Measurements from ENCODE around the gene SMIM10L1.

The SMIM10L1 gene

DNA sequence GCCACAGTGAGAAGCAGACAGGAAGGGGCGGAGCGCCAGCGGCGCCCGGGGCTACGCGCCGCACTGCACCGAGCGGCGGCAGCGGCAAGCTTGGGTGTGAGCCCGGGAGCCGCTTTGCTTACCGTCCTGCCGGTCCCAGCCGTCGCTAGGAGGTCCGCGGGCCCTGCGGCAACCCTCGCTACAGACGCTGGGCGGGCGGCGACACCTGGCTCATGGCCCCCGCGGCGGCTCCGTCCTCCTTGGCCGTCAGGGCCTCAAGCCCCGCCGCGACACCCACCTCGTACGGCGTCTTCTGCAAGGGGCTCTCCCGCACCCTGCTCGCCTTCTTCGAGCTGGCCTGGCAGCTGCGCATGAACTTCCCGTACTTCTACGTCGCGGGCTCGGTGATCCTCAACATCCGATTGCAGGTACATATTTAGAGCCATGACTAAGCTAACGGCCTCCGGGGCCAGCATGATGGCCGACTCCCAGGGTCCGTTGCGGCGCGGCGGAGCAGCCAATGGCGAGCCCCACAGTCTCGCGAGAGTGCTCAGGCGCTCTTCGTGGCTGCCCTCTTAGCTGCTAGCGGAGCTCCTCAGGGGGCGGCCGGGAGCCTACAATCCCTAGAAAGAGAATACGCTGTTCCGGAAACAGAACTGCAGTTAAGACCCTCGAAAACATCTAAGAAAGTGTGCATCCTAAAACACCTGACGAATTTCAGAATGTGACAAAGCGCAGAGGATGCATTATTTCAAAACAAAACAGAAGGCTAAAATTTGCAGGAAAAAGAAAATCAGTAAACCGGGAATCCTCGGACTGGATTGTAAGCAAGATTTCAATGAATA lies at the start of gene SMIM10L1:
Gene SMIM10L1 (plus strand): TSS at position 50 of the 824 bp plus-strand sequence. CDS start 163 bp downstream, at position 213.
- DNase-seq: peak; percentile 89

DNA sequence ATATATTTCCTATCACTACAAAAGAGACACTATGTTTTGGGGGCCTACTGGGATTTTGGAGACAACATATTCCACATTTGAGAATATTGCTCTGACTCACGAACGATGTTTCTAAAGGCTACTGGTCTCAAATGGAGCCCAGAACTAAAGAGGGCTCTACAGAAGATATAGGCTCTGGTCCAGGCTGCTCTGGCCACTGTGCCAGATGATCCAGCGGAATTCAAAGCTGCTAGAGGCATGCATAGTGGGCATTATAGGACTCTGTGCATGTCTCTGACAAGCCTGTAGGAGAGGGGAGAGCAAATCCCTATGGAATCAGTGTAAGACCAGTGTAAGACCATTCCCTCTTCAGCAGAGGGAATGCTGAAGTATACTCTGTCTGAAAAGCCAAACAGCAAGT lies 40.6 kb upstream of the SMIM10L1 start:
- DNase-seq: no peak

DNA sequence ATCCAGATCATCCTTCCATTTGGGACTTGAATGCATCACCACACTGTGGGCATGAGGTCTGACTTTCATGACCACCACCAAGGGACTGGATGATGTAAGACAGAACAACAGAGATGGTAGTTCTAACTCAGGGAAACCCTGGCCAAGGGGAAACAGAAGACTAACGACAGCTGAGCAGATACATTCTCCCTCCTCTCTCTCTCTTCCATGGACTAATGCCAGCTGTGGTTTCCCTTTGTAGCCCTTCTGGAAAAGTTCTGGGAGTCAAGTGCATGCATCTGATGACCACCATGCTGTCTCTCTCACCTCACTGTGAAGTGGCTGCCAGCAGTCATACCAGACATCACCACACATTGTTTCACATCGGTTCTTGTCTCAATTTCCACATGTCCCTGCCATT lies 40.0 kb upstream of the SMIM10L1 start:
- no peak for DNase-seq

DNA sequence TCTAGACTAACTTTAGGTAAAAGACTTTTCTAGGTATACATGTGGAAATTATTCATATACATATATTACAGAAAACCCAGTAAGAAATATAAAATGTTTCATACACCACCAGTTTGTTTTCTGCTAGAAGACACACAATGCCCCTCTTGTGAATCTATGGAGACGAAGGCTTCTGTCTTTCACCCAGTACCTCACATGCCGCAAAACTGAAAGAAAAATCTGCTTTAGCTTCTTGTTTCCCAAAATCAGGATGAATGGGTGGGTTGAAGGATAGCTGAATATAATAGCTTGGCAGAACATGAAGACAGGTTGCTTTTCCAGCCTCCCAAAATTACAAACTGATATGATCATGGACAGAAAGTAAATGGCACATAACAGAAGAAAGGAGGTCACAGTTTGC lies 37.8 kb upstream of the SMIM10L1 start:
- DNase-seq: no peak

DNA sequence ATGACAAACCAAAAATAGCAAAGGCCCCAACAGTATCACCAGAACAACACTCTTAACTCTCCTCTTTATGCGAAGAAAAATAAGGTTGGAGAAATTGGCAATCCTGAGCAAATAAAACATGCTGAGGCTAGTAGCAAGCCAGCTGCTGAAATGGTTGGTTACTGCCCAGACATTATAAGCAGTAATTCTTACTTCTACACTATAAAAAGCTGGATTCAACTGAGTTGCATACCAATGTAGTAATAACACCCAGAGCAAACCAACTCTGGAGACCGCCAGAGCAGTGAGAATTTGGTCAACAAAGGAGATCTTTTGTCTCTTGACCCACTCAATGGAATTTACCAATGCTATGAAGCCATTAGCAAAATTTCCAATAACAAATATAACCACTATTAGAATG lies 37.2 kb upstream of the SMIM10L1 start:
- DNase-seq: no peak

DNA sequence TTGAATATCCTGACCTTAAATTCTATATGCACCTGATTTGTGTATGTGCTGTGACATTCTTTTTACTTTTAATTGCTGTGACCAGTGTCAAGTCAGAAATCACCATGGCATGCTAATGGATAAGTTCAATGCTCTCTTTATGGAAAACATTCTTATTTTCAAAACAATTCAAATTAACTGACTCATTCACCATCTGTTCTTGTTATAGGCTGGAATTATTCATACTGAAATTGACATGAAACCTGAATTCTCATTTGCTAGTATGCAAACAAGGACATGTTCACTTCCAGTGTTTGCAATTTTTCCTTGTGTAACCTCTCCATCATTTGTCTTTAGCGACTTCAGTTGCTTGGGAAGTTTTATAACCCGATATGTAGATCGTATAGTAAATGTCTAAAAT lies 36.7 kb upstream of the SMIM10L1 start, which contains the start of gene TAS2R30:
Gene TAS2R30 (minus strand): TSS at position 340 of the 400 bp plus-strand sequence. CDS start 400 bp downstream, outside the sequence.
- no peak for DNase-seq

DNA sequence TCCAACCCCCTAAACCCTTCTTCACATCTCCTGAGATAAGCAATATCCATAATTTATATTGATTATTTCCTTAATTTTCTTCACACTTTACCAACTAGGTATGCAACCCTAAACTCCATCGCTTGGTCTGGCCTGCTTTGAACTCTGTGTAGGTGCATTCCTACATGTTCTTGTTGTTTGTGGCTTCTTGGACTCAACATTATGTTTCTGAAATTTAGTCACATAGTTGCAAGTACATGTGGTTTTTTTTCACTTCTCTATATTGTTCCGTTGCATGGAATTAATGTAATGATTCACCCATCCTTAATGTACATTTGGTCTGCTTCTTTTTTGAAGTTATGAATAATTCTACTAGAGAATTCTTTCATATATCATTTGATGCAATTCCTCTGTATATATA lies 34.9 kb upstream of the SMIM10L1 start:
- no peak for DNase-seq

DNA sequence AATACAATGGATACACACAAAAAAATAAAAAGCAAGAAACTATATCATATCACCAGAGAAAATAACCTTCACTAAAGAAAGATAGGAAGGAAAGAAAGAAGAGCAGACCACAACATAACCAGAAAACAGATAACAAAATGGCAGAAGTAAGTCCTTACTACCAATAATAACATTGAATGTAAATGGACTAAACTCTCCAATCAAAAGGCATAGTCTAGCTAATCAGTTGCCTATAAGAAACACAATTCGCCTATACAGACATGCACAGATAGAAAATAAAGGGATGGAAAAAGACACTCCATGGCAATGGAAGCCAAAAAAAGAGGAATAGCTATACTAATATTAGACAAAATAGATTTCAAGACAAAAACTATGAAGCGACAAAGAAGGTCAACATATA lies 27.6 kb upstream of the SMIM10L1 start:
- DNase-seq: no peak

DNA sequence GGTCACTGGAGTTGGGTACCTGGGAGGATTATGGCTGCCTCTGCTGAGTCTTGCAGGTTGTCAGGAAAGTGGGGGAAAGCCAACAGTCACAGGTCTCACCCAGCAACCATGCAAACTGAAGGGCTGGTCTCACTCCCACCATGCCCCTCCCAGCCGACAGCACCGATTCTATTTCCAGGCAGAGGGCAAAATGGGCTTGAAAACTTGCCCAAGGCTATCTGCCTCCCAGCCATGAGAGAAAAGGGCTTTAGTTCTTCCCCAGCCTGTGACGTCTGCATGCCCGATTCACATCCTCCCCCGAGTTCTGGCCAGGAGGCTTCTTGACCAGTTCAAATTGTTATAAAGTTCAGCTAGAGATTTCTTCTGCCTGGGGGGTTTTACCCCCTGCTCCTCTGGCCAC lies 26.7 kb upstream of the SMIM10L1 start:
- no peak for DNase-seq

DNA sequence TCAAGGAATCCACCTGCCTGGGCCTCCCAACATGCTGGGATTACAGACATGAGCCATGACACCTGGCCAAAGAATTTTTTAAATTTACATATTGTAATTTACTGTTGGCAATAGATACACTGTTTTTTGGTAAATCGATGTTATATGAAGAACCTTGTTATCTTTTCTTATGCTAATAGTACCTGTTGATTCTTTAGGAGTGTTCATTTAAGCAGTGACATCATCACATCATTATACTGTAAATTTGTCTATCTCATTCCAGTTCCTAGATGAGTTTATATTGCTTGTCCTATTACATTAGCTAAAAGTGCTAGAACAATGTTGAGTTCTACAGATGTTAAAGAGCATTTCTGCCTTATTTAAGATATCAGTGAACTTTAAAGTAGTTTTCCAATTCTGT lies 23.6 kb upstream of the SMIM10L1 start:
- no peak for DNase-seq

DNA sequence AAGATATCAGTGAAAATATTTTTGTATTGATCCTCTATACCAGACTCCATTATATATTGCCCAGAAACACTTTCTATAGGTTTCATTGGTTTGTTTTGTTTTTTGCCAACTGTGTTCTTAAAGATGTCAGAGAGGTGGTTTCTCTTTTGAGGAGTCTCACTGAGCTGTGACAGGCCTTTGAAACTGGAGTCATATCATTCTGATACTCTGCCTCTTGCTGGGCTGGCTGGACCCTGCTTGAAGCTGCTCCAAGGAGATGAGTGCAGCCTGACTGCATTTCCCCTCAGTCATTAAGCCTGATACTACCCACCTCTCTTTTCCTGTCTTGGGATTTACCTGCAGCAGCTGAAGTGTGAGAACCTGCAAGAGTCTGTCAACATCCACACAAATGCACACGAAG lies 20.2 kb upstream of the SMIM10L1 start:
- DNase-seq: no peak

DNA sequence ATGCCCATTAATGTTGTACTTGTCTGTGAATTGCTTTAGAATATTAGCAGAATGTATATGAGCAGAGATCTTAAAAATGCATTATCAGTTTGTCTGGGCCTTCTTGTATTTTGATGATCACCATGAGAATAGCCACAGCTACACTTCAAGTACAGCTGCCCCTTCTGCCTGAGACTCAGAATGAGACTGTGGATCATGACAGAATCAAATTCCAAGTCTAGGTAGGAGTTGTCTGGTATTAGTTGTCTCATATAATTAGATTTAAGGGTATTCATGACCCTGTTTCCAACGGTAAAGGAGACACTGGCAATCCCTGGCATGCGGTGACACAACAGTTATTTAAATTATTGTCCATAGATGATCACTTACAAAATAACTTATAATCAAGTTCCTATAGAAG lies 18.3 kb upstream of the SMIM10L1 start:
- no peak for DNase-seq

DNA sequence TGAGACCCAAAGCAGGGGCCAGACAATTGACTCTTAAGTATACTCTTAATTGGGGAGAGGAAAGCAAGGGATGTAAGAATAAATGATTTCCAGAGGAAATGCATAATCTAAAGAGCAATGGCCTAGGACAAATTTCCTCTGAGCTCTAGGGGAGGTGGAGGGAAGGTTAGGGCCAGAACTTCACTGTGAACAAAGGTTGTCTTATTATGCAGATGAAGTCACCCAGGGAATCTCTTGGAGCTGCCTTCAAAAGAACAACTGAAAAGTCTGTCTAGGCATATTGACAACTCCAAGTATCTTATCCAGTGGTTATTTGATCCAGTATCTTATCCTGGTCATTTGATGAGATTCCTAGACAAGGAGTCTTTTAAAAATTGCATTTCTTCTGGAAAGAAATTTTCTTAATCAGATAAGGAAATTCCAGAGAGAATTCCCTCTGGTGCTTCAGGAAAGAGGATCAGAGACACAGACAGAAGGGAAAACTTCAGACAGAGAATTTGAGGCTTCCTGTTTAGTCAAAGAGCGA lies 16.5 kb upstream of the SMIM10L1 start:
- DNase-seq: no peak

DNA sequence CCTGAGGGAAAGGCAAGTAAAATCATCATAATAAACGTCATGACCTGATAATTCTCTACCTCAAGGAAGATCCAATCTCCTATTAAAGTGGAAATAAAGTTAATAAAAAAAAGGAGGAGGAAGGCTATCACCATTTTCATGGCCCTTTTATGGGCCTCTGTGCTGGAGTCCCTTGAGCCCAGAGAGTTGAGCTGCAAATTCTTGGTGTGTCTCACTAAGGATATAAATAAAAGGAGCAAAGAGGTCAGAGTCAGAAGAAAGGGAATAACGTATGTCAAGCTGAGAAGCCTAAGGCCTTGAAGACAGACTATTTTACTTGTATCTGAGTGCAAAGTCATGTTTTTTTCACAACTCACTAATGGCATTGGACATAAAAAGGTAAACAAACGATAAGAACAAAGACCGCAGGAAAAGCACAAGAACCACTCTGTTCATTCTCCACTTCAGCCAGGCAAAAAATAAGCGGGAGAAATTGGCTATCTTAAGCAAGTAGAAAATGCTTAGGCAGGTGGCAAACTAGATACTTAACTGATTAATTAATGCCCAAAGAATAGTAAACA lies 12.0 kb upstream of the SMIM10L1 start:
- no peak for DNase-seq

DNA sequence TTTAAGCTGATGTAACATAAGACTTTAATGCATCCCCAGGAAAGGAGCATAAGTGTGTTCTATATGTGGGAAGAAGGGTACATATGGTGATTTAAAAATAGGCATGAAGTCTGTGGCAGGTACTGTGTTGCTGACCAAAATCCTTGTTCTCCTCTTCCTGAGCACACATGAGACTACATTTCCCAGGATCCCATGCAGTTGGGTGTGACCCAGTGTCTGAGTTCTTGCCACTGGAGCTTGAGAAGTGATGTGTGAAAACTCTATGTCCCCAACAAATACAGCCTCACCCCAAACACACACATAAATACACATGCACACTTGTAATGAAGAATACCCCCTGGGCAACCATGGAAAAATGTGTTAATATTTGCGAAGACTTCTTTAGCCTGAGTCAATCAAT lies 8.5 kb upstream of the SMIM10L1 start:
- DNase-seq: no peak

DNA sequence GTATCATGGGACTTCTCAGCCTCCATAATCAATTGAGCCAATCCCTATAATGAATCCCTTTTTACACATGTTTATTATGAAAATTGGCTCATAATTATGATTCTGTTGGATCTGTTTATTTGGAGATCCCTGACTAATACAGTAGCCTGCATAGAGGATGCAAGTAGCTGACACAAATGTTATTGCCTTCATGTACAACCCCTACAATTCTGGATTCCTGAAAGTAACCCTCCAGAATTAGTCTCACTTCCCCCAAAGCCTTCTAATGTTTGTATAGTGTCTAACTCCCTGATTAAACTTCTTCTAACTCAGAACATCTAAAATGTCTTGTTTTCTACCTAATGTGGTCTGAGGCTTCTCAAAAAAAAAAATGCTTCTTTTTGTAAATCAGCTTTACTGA lies 6.6 kb upstream of the SMIM10L1 start:
- DNase-seq: no peak

DNA sequence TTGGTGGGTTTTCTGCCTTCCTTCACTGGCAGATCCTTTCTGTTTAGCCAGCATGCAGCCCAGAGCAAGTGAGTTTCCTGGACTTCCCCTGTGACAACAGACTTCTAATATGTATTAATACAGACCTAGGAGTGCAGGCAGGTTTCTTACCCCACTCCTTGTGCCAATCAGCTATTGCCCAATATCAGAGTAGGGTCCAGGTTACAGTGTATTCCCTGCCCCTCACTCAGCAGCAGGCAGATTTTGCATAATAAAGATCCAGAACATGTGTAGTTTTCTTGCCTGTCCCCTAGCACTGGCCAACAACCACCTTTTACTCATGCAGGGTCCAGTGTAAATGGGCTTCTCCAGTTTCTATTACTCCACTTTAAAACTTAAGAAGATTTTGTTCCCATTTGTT lies 4.7 kb upstream of the SMIM10L1 start:
- no peak for DNase-seq

DNA sequence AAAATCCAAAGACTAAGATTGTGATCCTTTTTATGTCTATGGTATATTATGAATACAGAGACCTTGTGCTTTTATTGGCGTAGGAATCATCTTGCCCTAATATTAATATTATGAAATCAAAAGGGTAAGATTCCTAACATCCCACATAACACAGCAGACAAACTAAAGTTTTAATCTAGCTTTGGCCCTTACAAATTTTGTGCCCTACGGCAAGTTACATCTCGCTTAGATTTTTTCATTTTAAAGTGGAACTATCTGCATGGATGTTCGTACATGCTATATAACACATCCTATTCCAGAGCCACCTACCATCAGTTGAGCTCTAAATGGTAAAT lies 217 bp upstream of the SMIM10L1 start:
- no peak for DNase-seq

DNA sequence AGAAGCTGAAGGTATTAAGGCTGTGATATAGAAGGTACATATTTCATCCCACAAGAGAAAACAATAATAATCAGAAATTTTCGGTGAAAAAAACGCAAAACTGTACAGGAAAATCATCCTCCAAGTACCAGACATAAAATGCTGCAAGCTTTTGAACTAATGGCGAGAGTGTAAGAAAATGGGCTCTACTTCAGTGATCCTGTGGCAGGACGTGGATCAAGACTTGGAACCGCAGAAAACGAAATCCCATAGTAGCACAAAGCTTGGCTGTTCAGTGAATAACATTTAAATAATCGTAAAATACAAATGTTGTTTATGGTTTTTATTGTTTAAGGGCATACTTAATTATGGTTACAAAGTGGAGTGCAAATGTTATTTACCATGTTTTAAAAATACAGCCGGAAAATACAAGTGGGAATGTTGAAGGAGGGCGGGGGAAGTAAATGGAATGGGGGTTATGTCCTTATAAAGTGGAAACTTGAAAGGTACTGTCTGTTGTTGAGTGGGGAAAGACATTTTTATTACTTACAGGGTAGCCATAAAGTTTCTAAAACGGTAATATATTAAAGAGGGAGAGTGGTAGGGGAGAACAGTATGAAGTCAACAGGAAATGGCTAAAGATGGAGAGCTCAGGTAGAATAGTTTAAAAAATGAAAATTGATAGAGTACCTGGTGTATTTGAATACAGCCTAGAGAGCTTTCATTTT lies 1.1 kb downstream of the SMIM10L1 start:
- DNase-seq: no peak

DNA sequence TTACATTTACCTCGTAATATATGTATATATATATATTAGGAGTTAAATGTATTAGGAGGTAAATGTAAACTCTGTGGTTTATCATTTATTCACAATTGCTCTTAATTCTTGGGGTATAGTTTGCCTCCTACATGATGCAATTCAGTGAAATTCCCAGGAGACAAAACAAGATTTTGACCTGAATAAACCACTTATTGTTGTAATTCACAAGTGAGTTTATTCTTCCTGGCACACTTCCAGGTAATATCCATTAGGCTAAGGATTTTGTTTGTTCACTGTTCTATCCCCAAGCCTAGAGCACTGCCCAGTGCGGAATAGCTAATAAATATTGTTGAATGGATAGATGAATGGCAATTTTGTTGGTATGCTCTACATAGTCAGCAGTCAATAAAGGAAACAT lies 3.0 kb downstream of the SMIM10L1 start:
- DNase-seq: no peak

DNA sequence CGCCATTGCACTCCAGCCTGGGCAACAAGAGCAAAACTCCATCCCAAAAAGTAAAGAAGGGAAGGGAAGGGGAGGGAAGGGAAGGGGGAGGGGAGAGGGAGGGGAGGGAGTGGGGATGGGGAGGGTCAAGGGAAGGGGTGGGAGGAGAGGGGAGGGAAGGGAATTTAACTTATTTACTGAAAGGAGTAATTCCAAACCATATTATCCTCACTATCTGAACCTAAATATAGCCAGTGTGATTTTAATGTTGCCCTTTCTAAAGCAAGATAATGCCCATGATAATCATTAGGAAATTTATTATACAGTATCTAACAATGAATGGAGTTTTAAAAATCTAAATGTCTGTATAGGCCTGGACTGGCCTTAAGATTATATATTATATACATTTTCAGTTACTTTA lies 7.3 kb downstream of the SMIM10L1 start:
- no peak for DNase-seq

DNA sequence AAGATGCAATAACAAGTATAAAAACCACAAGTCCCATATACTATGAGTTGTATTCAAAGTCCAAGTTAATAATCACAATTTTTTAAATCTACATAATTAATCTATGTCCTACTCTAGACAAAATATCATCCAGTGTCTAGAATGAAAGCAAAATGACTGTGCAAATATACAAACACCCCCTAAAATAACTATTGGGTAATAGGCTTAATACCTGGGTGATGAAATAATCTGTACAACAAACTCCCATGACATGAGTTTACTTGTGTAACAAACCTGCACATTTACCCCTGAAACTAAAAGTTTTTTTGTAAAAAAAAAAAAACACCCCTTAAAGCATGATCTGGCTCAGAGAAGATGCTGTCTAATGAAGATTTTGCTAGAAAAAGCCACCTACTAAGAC lies 11.5 kb downstream of the SMIM10L1 start:
- DNase-seq: no peak

DNA sequence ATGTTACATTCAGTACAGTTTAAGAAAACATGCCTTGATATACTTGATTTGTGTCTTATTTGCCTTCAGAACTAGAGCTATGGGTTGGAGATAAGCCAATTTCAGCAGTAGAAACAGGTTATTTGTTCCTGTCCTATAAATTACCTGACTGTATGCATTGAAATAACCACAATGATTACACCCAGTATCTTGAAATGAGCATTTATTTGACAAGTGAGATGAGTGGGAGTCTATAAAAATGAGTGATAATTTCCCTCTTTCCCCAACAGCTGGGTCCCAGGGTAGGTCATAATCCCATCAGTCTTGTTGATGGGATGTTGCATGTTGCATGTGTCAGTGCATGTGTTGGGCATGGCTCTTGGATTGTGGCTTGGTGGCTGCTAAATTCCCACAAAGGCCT lies 12.0 kb downstream of the SMIM10L1 start:
- no peak for DNase-seq

DNA sequence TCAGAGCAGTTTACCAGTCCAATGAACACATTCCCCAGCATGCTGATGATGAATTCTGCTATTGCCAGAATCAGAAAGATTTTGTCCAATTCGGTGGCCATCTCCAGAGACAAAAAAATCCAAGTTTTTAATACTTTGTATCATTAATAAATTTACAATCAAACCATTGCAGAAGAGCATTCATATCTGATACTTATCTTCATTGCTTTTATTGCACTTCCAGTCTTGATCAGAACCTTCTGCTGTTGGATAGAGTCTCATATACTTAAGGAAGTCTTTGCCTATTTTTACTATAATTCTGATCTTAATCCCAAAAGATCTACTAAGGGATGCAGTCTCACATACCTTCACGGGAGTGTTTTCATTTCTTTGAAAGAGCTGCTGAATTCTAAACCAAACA lies 15.8 kb downstream of the SMIM10L1 start, which contains the start of gene TAS2R42:
Gene TAS2R42 (minus strand): TSS at position 101 of the 400 bp plus-strand sequence. CDS start 0 bp downstream, at position 101.
- no peak for DNase-seq
